ENCODE results near the gene HERPUD2.

The HERPUD2 gene

GRCh38 chr7:35694784-35695472 lies at the start of gene HERPUD2:
Gene HERPUD2, minus strand, starts transcription at chr7:35695135. Its CDS starts 805 bp downstream, at chr7:35694330.
- DNase-seq: peak; percentile 85

GRCh38 chr7:35738889-35739288 lies 44.0 kb upstream of the HERPUD2 start:
- DNase-seq: no peak

GRCh38 chr7:35736725-35737124 lies 41.8 kb upstream of the HERPUD2 start:
- no peak for DNase-seq

- no peak for DNase-seq
These were observed 40.5 kb upstream of the HERPUD2 start for GRCh38 chr7:35735396-35735795.

GRCh38 chr7:35734001-35734483 lies 39.1 kb upstream of the HERPUD2 start:
- no peak for DNase-seq

- DNase-seq: no peak
These were observed 36.4 kb upstream of the HERPUD2 start for GRCh38 chr7:35731349-35731748.

GRCh38 chr7:35729061-35729783 lies 34.3 kb upstream of the HERPUD2 start:
- DNase-seq: no peak

GRCh38 chr7:35728412-35729060 lies 33.6 kb upstream of the HERPUD2 start:
- DNase-seq: no peak

GRCh38 chr7:35727571-35727970 lies 32.6 kb upstream of the HERPUD2 start:
- DNase-seq: no peak

GRCh38 chr7:35726654-35727053 lies 31.7 kb upstream of the HERPUD2 start:
- DNase-seq: no peak

GRCh38 chr7:35725280-35725680 lies 30.3 kb upstream of the HERPUD2 start:
- DNase-seq: no peak

GRCh38 chr7:35723011-35723410 lies 28.1 kb upstream of the HERPUD2 start:
- no peak for DNase-seq

GRCh38 chr7:35722054-35722849 lies 27.3 kb upstream of the HERPUD2 start:
- DNase-seq: no peak

- no peak for DNase-seq
These were observed 26.4 kb upstream of the HERPUD2 start for GRCh38 chr7:35721288-35721687.

GRCh38 chr7:35720849-35721248 lies 25.9 kb upstream of the HERPUD2 start:
- DNase-seq: no peak

GRCh38 chr7:35720032-35720431 lies 25.1 kb upstream of the HERPUD2 start:
- DNase-seq: no peak

GRCh38 chr7:35718047-35718446 lies 23.1 kb upstream of the HERPUD2 start:
- DNase-seq: no peak

GRCh38 chr7:35717516-35717915 lies 22.6 kb upstream of the HERPUD2 start:
- no peak for DNase-seq

- DNase-seq: no peak
These were observed 22.1 kb upstream of the HERPUD2 start for GRCh38 chr7:35717013-35717412.

GRCh38 chr7:35716038-35716803 lies 21.3 kb upstream of the HERPUD2 start:
- DNase-seq: no peak

- DNase-seq: no peak
These were observed 19.9 kb upstream of the HERPUD2 start for GRCh38 chr7:35714862-35715261.

- DNase-seq: no peak
These were observed 19.5 kb upstream of the HERPUD2 start for GRCh38 chr7:35714407-35714806.
